ENCODE results near the gene ATP6V1A.
A peak's percentile ranks its signal among the peaks of the same experiment; 100 is the strongest.
"Not testable (repeated sequence)": the region's sequence is repeated elsewhere in the genome, so short reads cannot be mapped to it uniquely, and the experiment has no call there.

Gene ATP6V1A

GRCh38 chr3:113828600-113828999 is 81.8 kb downstream of the ATP6V1A start:
- no peak for DNase-seq (ENCODE audit: low read depth)

GRCh38 chr3:113829576-113830354 is 82.9 kb downstream of the ATP6V1A start:
- DNase-seq (ENCODE audit: low read depth) = no peak

- no peak for DNase-seq (ENCODE audit: low read depth)
Measured at GRCh38 chr3:113831103-113831355, 84.2 kb downstream of the ATP6V1A start.

GRCh38 chr3:113832477-113833164 is 85.8 kb downstream of the ATP6V1A start:
- no peak for DNase-seq (ENCODE audit: low read depth)

- DNase-seq (ENCODE audit: low read depth) = no peak
Measured at GRCh38 chr3:113834983-113835382, 88.1 kb downstream of the ATP6V1A start.

GRCh38 chr3:113838631-113839209 is 91.9 kb downstream of the ATP6V1A start, which contains the start of gene GRAMD1C:
Gene GRAMD1C (plus strand): TSS chr3:113838788. CDS start chr3:113838910, 122 bp downstream.
- peak; percentile 51 for DNase-seq (ENCODE audit: low read depth)

GRCh38 chr3:113839551-113839950 is 92.7 kb downstream of the ATP6V1A start:
- no peak for DNase-seq (ENCODE audit: low read depth)

- no peak for DNase-seq (ENCODE audit: low read depth)
Measured at GRCh38 chr3:113844622-113845222, 97.9 kb downstream of the ATP6V1A start.

- DNase-seq (ENCODE audit: low read depth) = no peak
Measured at GRCh38 chr3:113847247-113847646, 100.4 kb downstream of the ATP6V1A start.

GRCh38 chr3:113847664-113848461 is 101.0 kb downstream of the ATP6V1A start:
- no peak for DNase-seq (ENCODE audit: low read depth)

- DNase-seq (ENCODE audit: low read depth) = not testable (repeated sequence)
Measured at GRCh38 chr3:113849071-113849470, 102.2 kb downstream of the ATP6V1A start.

- DNase-seq (ENCODE audit: low read depth) = not testable (repeated sequence)
Measured at GRCh38 chr3:113849841-113850240, 103.0 kb downstream of the ATP6V1A start.

GRCh38 chr3:113850391-113850790 is 103.6 kb downstream of the ATP6V1A start:
- not testable (repeated sequence) for DNase-seq (ENCODE audit: low read depth)

GRCh38 chr3:113852506-113852905 is 105.7 kb downstream of the ATP6V1A start:
- DNase-seq (ENCODE audit: low read depth) = no peak
